ENCODE measurements around the gene CEACAM4.
A peak's percentile ranks its signal among the peaks of the same experiment; 100 is the strongest.

CEACAM4 gene

GRCh38 chr19:41604831-41605230, 22.0 kb downstream of the CEACAM4 start:
- Histone ChIP-seq H3K9me3 (ENCODE audit: insufficient read depth, low read length) (no peaks in the 10 kb centered on the region), H3K9ac (ENCODE audit: insufficient read length, low read depth) (no peak overlapping the region), H3K27me3 (ENCODE audit: insufficient read depth, insufficient read length) (peaks cover 100% of the 10 kb centered on the region), H3K36me3 (ENCODE audit: insufficient read depth, insufficient read length, low read length) (no peaks in the 10 kb centered on the region), H3K4me3 (ENCODE audit: insufficient read length, low read depth) (no peak overlapping the region), H3K4me1 (ENCODE audit: insufficient read depth, insufficient read length) (no peaks in the 10 kb centered on the region)
- TF ChIP-seq SUZ12 (IDR thresholded peaks at IDR 0.05; ENCODE audit: extremely low read depth, insufficient read depth, insufficient read length) (no peak), ZNF274 (IDR thresholded peaks at IDR 0.05; ENCODE audit: low read depth, low read length) (no peak)
- no peak for DNase-seq (ENCODE audit: low read depth, low spot score)

DNA sequence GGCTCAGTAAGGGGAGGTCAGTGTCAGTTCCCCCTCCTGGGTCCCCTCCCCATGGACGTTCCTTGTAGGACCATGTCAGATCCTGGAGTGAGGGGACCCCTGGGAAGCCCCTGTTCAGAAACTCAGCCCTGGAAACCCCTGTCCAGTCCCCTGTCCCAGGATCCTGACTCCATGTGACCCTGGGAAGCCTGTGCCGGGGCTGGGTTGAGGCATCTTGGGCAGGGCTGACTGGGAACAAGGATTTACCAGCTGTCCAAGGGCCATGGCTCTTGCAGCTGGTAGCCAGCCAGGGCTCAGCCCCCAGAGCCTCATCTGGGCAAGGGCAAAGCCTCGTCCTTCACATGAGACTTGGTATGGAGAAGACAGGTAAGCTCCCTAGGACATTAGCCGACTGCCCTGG, 25.1 kb downstream of the CEACAM4 start:
- no peak overlapping the region for H3K4me3 ChIP-seq (ENCODE audit: insufficient read length, low read depth)
- DNase-seq (ENCODE audit: low read depth, low spot score): no peak
- TF ChIP-seq YY1 (IDR thresholded peaks at IDR 0.05; ENCODE audit: insufficient read depth, insufficient read length) (no peak), SUZ12 (IDR thresholded peaks at IDR 0.05; ENCODE audit: extremely low read depth, insufficient read depth, insufficient read length) (no peak), ZNF274 (IDR thresholded peaks at IDR 0.05; ENCODE audit: low read depth, low read length) (no peak)
- no peaks in the 10 kb centered on the region for H3K4me1 ChIP-seq (ENCODE audit: insufficient read depth, insufficient read length)
- peaks cover 92% of the 10 kb centered on the region for H3K27me3 ChIP-seq (ENCODE audit: insufficient read depth, insufficient read length)
- H3K9ac ChIP-seq (ENCODE audit: insufficient read length, low read depth): no peak overlapping the region
- H3K36me3 ChIP-seq (ENCODE audit: insufficient read depth, insufficient read length, low read length): no peaks in the 10 kb centered on the region
- no peaks in the 10 kb centered on the region for H3K9me3 ChIP-seq (ENCODE audit: insufficient read depth, low read length)

GRCh38 chr19:41599175-41599966, 27.5 kb downstream of the CEACAM4 start:
- Histone ChIP-seq H3K36me3 (ENCODE audit: insufficient read depth, insufficient read length, low read length) (no peaks in the 10 kb centered on the region), H3K4me1 (ENCODE audit: insufficient read depth, insufficient read length) (no peaks in the 10 kb centered on the region), H3K4me3 (ENCODE audit: insufficient read length, low read depth) (no peak overlapping the region), H3K9ac (ENCODE audit: insufficient read length, low read depth) (no peak overlapping the region), H3K27me3 (ENCODE audit: insufficient read depth, insufficient read length) (peaks cover 92% of the 10 kb centered on the region), H3K9me3 (ENCODE audit: insufficient read depth, low read length) (no peaks in the 10 kb centered on the region)
- TF ChIP-seq ZNF274 (IDR thresholded peaks at IDR 0.05; ENCODE audit: low read depth, low read length): no peak
- no peak for TF ChIP-seq SUZ12 (IDR thresholded peaks at IDR 0.05; ENCODE audit: extremely low read depth, insufficient read depth, insufficient read length)
- TF ChIP-seq YY1 (IDR thresholded peaks at IDR 0.05; ENCODE audit: insufficient read depth, insufficient read length): no peak
- no peak for DNase-seq (ENCODE audit: low read depth, low spot score)

GRCh38 chr19:41597600-41598041, 29.3 kb downstream of the CEACAM4 start:
- no peak for TF ChIP-seq SUZ12 (IDR thresholded peaks at IDR 0.05; ENCODE audit: extremely low read depth, insufficient read depth, insufficient read length)
- no peak for TF ChIP-seq ZNF274 (IDR thresholded peaks at IDR 0.05; ENCODE audit: low read depth, low read length)
- TF ChIP-seq YY1 (IDR thresholded peaks at IDR 0.05; ENCODE audit: insufficient read depth, insufficient read length): no peak
- Histone ChIP-seq H3K4me1 (ENCODE audit: insufficient read depth, insufficient read length) (no peaks in the 10 kb centered on the region), H3K4me3 (ENCODE audit: insufficient read length, low read depth) (no peak overlapping the region), H3K36me3 (ENCODE audit: insufficient read depth, insufficient read length, low read length) (no peaks in the 10 kb centered on the region), H3K9me3 (ENCODE audit: insufficient read depth, low read length) (no peaks in the 10 kb centered on the region), H3K27me3 (ENCODE audit: insufficient read depth, insufficient read length) (peaks cover 92% of the 10 kb centered on the region), H3K9ac (ENCODE audit: insufficient read length, low read depth) (no peak overlapping the region)
- peak; percentile 33 for DNase-seq (ENCODE audit: low read depth, low spot score)

DNA sequence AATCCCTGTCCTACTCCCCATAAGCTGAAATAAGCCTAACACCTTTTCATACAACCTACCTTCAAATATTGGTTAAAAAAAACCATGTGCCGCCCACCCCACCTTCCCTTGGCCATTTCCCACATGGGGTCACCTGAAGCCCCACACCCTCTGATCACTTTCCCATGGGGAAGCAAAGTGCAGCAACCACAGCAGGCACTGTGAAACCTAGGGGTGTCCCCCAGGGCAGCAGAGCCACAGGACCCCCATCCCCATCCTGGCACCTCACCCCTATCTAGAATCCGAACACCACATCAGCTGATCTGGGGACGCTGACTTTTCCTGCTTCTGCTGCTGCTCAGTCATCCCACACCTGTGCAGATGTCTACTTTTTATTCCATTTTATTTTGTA, 31.0 kb downstream of the CEACAM4 start:
- no peak overlapping the region for H3K9ac ChIP-seq (ENCODE audit: insufficient read length, low read depth)

GRCh38 chr19:41595258-41595889, 31.5 kb downstream of the CEACAM4 start:
- TF ChIP-seq ZNF274 (IDR thresholded peaks at IDR 0.05; ENCODE audit: low read depth, low read length) (no peak), YY1 (IDR thresholded peaks at IDR 0.05; ENCODE audit: insufficient read depth, insufficient read length) (no peak), SUZ12 (IDR thresholded peaks at IDR 0.05; ENCODE audit: extremely low read depth, insufficient read depth, insufficient read length) (no peak)
- Histone ChIP-seq H3K27me3 (ENCODE audit: insufficient read depth, insufficient read length) (peaks cover 87% of the 10 kb centered on the region), H3K9ac (ENCODE audit: insufficient read length, low read depth) (no peak overlapping the region), H3K36me3 (ENCODE audit: insufficient read depth, insufficient read length, low read length) (no peaks in the 10 kb centered on the region), H3K9me3 (ENCODE audit: insufficient read depth, low read length) (no peaks in the 10 kb centered on the region), H3K4me3 (ENCODE audit: insufficient read length, low read depth) (no peak overlapping the region), H3K4me1 (ENCODE audit: insufficient read depth, insufficient read length) (no peaks in the 10 kb centered on the region)
- peak; percentile 48 for DNase-seq (ENCODE audit: low read depth, low spot score)

More for the DNA sequence above, 31.0 kb downstream of the CEACAM4 start:
- no peak for DNase-seq (ENCODE audit: low read depth, low spot score)
- Histone ChIP-seq H3K4me1 (ENCODE audit: insufficient read depth, insufficient read length) (no peaks in the 10 kb centered on the region), H3K27me3 (ENCODE audit: insufficient read depth, insufficient read length) (peaks cover 87% of the 10 kb centered on the region), H3K9me3 (ENCODE audit: insufficient read depth, low read length) (no peaks in the 10 kb centered on the region), H3K36me3 (ENCODE audit: insufficient read depth, insufficient read length, low read length) (no peaks in the 10 kb centered on the region), H3K4me3 (ENCODE audit: insufficient read length, low read depth) (no peak overlapping the region)
- TF ChIP-seq SUZ12 (IDR thresholded peaks at IDR 0.05; ENCODE audit: extremely low read depth, insufficient read depth, insufficient read length): no peak
- no peak for TF ChIP-seq ZNF274 (IDR thresholded peaks at IDR 0.05; ENCODE audit: low read depth, low read length)
- TF ChIP-seq YY1 (IDR thresholded peaks at IDR 0.05; ENCODE audit: insufficient read depth, insufficient read length): no peak

GRCh38 chr19:41591951-41592562, 34.8 kb downstream of the CEACAM4 start:
- no peak overlapping the region for H3K4me3 ChIP-seq (ENCODE audit: insufficient read length, low read depth)
- no peak for DNase-seq (ENCODE audit: low read depth, low spot score)
- H3K36me3 ChIP-seq (ENCODE audit: insufficient read depth, insufficient read length, low read length): no peaks in the 10 kb centered on the region
- no peak overlapping the region for H3K9ac ChIP-seq (ENCODE audit: insufficient read length, low read depth)
- no peak for TF ChIP-seq SUZ12 (IDR thresholded peaks at IDR 0.05; ENCODE audit: extremely low read depth, insufficient read depth, insufficient read length)
- TF ChIP-seq YY1 (IDR thresholded peaks at IDR 0.05; ENCODE audit: insufficient read depth, insufficient read length): no peak
- TF ChIP-seq ZNF274 (IDR thresholded peaks at IDR 0.05; ENCODE audit: low read depth, low read length): no peak
- H3K27me3 ChIP-seq (ENCODE audit: insufficient read depth, insufficient read length): peaks cover 94% of the 10 kb centered on the region
- H3K9me3 ChIP-seq (ENCODE audit: insufficient read depth, low read length): no peaks in the 10 kb centered on the region
- no peaks in the 10 kb centered on the region for H3K4me1 ChIP-seq (ENCODE audit: insufficient read depth, insufficient read length)
